Measurements from ENCODE around the gene SLC29A4.
"Not testable (repeated sequence)": the region's sequence is repeated elsewhere in the genome, so short reads cannot be mapped to it uniquely, and the experiment has no call there.

The SLC29A4 gene

DNA sequence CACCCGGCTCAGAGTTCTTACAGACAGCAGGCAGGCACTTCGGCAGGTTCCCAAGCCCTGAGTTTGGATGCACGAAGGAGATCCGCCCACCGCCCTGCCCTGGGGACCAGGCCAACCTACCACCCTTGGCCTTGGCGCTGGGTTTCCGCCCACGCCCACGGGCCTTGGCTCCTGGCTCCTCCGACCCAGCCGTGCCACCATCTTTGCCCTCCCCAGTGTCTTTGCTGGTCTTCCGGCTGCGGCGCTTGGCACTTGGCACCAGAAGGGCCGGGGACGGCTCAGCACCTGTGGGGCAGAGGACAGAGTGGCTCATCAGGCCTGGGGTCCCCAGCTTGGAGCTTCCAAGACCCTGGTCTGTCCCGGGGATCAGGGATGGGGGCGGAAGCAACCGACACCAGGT is 32.1 kb downstream of the SLC29A4 start:
- no peak overlapping the region for H3K4me3 ChIP-seq (ENCODE audit: low read length)
- DNase-seq (ENCODE audit: low read depth, low spot score), result no peak

DNA sequence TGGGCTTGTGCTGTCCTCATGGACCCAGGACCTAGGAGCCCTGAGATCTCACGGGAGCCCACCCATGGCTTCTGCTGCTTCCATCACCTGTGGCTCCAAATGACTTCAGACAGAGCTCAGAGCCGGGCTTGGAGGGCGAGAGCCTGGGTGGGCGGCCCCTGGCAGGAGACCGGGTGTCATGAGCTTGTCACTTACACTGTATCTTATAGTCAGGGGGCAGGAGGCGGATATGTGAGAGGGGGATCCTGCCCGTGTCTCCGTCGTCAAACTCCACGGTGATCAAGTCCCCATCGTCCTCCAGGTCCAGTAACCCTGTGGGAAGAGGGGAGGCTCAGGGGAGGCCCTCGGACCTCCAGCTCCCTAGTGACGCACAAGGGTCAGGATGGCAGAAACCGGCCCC is 33.0 kb downstream of the SLC29A4 start:
- no peak for DNase-seq (ENCODE audit: low read depth, low spot score)
- no peak overlapping the region for H3K4me3 ChIP-seq (ENCODE audit: low read length)

DNA sequence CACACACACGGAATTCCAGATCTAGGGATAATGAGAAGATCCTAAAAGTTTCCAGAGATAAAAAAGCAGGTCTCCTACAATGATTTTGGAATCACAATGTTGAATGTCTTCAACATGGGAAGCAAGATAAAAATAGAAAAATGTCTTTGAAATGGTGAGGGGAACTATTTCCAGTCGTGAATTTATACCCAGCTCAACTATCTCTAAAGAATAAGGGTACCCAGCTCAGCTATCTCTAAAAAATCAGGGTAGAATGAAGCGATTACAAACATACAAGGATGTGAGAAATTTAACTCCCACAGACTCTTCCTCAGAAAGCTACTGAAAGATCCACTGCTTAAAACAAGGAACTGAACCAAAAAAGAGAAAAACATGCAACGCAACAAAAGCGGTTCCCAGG is 35.9 kb downstream of the SLC29A4 start:
- H3K4me3 ChIP-seq (ENCODE audit: low read length); DNase-seq (ENCODE audit: low read depth, low spot score): not testable (repeated sequence)

DNA sequence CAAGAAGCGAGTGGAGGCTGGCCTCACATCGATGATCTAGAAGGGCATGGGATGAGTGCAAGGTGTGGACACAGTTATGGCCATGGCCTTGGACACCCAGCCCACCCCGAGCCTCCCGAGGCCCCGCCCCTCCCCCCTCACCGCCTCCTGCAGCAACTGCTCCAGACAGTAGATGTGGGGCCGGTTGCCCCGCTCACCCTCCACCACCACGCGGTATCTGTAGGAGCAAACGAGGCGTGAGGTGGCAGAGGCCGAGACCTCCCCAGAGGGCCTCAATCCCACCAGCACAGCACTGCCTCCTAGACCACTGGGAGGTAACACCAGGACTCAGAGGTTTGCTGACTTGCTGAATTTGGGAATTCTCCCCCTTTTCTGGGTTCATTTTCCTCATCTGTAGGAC is 37.6 kb downstream of the SLC29A4 start:
- no peak for DNase-seq (ENCODE audit: low read depth, low spot score)
- no peak overlapping the region for H3K4me3 ChIP-seq (ENCODE audit: low read length)

DNA sequence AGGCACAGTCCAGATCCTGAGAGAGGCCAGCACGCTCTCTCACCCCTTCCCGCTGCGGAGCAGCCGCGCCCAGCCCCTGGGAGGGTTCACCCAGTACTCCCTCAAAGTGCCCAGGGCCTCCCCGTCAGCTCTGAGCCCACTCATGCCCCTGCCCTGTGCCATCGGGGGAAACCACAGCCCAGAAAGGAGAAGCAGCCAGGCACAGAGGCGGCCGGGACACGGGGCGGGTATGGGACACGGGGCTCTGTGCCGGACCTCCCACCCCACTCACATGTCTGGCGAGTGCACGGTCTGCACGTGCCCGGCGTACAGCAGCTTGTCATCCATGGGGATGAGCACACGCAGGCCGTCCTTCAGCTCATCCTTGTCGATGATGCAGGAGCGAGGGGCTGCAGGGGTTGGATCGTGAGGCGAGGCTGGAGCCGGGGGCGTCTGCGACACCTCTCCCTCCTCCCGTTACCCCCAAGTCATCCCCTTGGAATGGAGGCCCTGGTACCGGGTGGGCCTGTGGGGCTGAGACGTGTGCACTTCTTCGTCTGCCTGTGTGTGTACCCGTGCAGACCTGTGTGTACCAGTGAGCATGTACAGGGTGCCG is 38.2 kb downstream of the SLC29A4 start:
- DNase-seq (ENCODE audit: low read depth, low spot score), result no peak
- H3K4me3 ChIP-seq (ENCODE audit: low read length), result no peak overlapping the region

DNA sequence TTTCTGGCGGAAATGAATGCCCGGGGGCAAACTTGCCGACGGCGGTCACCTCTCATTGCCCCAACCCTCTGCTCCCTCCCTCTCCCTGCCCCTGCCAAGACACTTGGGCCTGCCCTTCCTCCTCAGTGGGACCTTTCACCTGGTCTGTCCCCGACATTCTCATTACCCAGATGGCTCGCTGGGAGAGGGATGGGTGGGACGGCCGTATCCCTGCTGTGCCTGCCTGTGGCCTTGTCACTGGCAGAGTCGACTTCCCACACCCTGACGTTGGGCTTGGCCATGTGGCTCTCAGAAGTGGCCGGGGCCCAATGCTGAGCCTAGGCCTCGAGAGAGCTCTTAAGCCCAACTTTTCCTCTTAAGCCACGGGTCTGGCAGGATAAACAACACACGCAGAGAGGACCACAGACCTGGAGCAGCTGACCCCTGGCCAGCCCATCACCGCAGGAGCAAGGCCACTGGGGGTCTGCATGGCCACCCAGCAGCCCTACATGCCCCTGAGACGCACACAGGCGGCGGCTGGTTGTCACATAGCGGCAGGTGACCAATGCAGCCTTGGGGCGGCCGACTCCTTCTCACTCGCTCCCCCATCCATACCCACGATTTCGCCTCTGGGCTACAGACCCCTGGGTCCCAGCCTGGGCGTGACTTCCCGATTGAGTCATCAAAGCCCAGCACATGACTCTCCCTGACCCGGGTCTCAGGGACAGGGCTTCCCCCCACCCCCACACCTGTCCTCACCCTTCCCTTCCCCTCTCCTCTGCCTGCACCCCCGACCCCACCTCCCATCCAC is 40.1 kb downstream of the SLC29A4 start:
- H3K4me3 ChIP-seq (ENCODE audit: low read length), result no peak overlapping the region
- DNase-seq (ENCODE audit: low read depth, low spot score), result no peak

DNA sequence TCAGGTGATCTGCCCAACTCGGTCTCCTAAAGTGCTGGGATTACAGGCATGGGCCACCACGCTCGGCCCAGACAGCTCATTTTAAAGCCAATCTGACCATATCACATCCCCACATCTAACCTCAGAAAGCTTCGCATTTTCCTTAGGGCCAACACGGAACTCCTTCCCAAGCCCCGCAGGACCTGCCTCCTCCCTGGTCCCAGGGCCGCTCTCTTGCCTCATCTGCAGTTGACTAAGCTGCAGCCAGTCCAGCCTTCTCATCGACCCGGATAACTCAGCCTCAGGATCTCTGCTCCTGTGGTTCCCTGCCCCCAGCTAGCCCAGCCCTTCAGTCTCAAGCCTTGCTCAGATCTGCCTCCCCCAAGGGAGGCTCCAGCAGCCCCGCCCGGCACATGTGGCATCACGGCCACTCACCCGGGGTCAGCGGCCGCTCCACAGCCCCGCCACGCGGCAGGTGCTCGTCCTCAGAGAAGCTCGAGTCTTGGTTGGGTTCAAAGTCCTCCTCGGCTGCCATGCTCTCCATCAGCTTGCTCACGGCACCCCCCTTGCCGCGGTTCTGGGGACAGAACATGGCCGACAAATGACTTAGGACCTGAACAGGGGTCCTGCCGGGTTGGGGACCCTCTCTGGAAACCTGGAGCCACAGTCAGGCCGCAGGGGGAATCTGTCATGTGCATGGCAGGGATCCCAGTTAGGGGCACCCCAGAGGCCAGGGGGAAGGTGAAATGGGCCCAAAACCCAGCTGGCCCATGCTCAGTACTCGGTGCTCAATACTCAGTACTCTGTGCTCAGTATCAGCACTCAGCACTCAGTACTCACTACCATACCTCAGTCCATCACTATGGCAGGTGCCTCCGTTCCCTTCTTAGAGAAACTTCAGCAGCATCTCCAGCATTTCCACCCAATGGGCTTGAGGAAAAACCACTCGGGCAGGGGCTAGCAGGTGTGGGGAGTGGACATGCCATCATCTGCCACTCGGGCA is 41.3 kb downstream of the SLC29A4 start:
- not testable (repeated sequence) for H3K4me3 ChIP-seq (ENCODE audit: low read length); DNase-seq (ENCODE audit: low read depth, low spot score)

DNA sequence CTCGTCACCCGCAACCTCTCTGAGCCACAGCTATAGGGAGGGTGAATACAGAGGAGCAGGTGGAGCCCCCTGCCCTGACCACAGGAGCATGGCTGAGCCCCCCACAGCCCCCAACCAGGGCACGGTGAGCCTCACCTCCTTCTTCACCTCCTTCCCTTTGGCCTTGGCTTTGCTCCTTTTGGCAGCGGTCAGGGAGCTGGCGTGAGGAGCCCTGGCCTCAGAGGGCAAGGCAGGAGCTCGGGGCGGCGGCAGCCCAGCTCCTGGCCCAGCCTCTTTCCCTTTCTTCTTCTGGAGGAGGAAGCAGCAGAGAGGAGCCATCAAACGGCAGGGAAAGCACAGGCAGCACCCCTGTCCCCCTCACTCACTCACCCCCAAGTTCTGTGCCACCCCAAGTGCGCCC is 42.2 kb downstream of the SLC29A4 start:
- H3K4me3 ChIP-seq (ENCODE audit: low read length), result no peak overlapping the region

DNA sequence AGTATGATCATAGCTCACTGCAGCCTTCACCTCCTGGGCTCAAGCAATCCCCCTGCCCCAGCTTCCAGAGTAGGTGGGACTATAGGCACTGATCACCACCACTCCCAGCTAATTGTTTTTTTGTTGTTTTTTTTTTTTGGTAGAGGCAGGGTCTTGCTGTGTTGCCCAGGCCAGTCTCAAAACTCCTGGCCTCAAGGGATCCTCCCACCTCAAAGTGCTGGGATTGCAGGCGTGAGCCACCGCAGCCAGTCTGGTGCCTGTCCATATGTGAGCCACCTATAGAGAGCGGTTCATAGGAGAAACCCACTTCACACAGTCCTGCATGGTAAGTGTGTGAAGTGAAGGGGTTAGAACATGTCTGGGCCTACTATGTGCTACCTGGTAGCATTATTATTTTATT is 47.5 kb downstream of the SLC29A4 start:
- DNase-seq (ENCODE audit: low read depth, low spot score), result no peak

More for the DNA sequence above, 42.2 kb downstream of the SLC29A4 start:
- no peak for DNase-seq (ENCODE audit: low read depth, low spot score)

DNA sequence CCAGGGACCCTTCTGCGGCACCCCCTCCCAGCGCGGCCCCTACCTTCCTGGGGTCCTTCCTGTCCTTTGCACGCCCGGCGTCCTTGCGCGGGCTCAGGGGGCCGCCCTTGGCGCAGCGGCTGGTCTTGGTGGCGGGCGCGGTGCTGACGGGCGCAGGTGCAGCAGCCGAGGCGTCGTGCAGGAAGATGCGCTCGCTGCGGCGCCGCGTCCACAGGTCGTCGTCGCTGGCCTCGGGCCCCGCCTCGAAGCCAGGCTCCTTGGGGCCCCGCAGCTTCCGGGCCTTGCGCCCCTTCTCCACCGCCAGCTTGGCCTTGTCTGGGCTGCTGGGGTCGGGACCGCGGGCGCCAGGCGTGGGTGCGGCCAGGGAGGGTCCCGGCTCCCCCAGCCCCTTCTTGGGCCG is 49.8 kb downstream of the SLC29A4 start:
- no peak for DNase-seq (ENCODE audit: low read depth, low spot score)

More for the DNA sequence above, 47.5 kb downstream of the SLC29A4 start:
- no peak overlapping the region for H3K4me3 ChIP-seq (ENCODE audit: low read length)

DNA sequence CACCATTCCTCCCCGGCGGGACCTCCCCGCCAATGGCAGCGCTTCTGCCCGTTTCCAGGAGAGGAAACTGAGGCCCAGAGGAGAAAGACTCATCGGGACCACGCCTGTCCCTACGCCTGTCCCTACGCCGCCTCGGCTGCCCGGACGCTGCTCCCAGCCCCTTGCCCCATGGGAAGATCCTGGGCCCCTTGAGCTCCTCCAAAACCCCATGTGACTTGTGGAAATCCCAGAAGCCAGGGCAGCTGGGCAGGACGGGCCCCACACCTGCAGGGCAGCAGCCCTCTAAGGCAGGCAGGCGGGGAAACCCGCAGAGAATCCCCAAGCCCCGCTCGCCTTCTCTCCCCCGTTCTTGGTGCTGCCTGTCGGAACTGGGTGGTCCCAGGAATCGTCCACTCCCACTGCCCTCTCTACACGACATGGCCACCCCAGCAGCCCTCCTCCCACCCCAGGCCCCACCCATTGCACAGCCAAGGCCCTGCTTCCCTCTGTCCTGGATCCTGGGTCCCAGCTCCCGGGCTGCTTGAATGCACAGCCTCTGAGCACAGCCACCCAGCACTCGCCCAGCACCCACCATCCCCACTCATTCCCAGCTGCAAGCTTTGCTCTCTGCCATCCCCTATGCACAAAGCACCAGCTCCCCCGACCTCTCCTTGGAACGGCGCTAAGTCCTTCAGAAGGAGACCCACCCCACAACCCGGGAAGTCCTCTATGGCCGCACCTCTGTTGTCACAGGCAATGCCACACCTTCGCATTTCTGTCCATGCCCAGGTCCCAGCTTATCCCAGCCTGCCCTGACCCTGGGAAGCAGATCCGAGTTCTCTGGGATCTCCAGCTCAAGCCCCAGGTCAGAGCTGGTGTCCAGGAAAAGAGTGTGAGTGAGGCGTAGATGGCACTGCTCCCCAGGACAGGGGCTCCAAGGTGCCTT is 50.6 kb downstream of the SLC29A4 start:
- no peak for DNase-seq (ENCODE audit: low read depth, low spot score)
- H3K4me3 ChIP-seq (ENCODE audit: low read length), result no peak overlapping the region

More for the DNA sequence above, 49.8 kb downstream of the SLC29A4 start:
- no peak overlapping the region for H3K4me3 ChIP-seq (ENCODE audit: low read length)

DNA sequence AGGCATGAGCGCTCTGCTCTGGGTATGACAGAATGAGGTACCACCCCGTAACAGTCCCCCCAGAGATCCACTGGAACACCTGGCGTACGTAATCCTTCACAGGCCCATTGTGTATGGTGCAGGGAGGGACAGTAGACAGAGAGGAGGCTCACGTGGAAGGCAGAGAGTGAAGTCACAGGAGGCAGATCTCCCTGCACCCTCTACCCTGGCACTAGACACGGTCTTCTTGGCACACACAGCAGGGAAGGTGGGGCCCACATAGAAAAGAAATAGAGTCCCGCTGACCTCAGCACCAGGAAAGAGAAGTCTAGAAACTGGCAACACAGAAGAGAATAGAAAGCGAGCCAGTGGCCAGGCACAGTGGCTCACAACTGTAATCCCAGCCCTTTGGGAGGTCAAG is 51.9 kb downstream of the SLC29A4 start:
- DNase-seq (ENCODE audit: low read depth, low spot score), result no peak
- no peak overlapping the region for H3K4me3 ChIP-seq (ENCODE audit: low read length)

DNA sequence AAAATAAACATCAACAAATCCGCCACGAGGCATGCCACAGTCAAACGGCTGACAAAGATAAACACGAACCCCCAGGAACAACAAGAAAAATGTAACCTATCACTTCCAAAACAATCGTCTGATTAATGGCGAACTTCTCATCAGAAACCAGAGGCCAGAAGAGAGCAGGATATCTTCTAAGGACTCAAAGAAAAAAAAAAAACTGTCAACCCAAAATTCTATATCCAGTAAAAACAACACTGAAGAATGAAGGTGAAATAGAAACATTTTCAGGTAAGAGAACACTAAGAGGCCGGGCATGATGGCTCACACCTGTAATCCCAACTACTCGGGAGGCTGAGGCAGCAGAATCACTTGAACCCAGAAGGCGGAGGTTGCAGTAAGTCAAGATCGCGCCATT is 54.3 kb downstream of the SLC29A4 start:
- DNase-seq (ENCODE audit: low read depth, low spot score), result no peak

DNA sequence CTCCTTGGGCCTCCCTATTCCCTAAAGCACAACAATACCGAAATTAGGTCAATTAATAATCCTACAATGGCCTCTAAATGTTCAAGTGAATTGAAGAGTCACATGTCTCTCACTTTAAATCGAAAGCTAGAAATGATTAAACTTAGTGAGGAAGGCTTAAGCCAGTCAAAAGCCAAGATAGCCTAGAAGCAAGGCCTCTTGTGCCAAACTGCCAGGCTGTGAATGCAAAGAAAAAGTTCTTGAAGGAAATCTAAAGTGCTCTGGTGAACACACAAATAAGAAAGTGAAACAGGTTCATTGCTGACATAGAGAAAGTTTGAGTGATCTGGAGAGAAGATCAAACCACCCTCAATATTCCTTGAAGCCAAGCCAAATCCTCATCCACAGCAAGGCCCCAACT is 57.2 kb downstream of the SLC29A4 start:
- no peak for DNase-seq (ENCODE audit: low read depth, low spot score)
- no peak overlapping the region for H3K4me3 ChIP-seq (ENCODE audit: low read length)

More for the DNA sequence above, 54.3 kb downstream of the SLC29A4 start:
- H3K4me3 ChIP-seq (ENCODE audit: low read length), result no peak overlapping the region

DNA sequence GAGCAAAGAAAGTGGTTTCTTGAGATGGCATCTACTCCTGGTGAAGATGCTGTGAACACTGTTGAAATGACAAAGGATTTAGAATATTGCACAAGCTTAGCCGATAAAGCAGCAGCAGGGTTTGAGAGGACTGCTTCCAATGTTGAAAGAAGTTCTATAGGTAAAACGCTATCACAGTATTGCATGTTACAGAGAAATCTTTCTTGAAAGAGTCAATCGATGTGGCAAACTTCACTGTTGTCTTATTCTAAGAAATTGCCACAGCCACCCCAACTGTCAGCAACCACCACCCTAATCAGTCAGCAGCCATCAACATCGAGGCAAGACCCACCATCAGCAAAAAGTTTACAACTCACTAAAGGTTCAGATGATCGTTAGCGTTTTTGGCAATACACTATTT is 59.9 kb downstream of the SLC29A4 start:
- H3K4me3 ChIP-seq (ENCODE audit: low read length), result no peak overlapping the region
- no peak for DNase-seq (ENCODE audit: low read depth, low spot score)

DNA sequence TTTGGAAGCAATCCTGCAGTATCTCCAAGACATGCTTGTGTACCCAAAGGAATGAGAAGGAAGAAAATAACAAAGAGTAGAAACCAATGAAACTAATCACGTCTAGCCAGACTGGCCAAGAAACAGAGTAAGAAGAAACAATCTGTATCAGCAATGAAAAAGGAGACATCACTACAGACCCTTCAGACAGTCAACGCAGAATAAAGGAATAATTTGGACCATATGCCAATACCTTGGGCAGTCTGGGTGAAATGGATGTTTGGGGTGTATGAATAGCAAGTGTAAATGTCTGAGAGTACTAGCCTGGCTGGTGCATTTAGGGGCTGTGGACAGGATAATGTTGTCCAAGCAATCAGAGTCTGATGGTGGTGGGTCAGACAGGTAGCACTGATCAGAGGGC is 61.1 kb downstream of the SLC29A4 start:
- no peak for DNase-seq (ENCODE audit: low read depth, low spot score)
- no peak overlapping the region for H3K4me3 ChIP-seq (ENCODE audit: low read length)

DNA sequence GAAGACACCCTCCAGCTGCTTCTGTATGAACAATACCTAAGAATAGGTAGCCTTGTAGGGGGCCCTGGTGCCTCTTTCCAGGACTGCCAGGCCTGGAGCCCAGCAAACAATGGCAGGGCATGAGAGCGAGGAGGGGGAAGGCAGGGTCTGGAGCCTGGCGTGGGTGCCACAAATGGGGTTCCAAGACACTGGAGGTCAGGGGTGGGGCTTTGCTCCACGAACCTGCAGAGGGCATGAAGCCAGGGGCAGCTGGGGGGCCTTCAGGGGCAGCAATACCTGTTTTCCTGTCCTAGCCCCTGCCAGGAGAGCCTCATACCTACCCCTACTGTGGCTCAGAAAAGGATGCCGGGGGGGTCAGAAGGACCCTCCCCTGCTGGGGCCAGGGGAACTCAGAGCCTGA is 61.6 kb downstream of the SLC29A4 start:
- no peak overlapping the region for H3K4me3 ChIP-seq (ENCODE audit: low read length)
- DNase-seq (ENCODE audit: low read depth, low spot score), result no peak

DNA sequence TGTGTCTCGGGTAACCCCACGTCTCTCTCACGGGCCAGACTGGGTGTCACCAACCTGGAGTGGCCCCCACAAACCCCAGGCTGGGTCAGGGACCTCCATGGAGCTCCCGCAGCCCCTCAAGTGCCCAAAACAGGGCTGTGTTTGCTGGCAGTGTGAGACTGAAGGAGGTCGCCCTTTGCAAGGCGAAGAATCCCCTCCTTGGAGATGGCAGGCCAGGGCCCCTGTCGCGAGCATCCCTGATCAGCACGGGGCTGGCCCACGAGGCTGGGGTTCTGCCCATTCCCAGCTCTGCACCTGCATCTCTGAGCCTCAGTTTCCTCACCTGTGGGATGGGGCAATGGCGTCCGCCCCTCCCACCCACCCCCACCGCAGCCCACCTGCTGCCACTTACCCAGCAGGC is 62.4 kb downstream of the SLC29A4 start:
- H3K4me3 ChIP-seq (ENCODE audit: low read length), result no peak overlapping the region
- DNase-seq (ENCODE audit: low read depth, low spot score), result no peak

DNA sequence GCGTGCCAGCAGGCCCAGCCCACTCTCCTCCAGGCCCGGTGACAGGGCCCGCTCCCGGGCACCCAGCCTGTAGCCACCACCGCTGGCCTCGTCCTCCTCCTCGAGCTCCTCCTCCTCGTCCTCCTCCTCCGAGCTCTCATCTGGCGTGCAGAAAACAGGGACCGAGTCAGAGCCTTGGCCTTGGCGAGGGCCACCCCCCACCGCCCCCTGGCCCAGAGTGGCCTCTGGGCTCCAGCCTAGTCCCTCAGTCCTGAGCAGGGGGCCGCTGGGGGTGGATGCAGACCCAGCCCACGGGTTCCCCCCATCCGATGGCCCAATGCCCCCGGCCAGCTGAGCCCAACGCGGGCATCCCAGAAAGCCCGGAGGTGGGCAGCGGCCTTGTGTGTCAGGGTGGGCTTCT is 62.9 kb downstream of the SLC29A4 start:
- DNase-seq (ENCODE audit: low read depth, low spot score), result no peak
- H3K4me3 ChIP-seq (ENCODE audit: low read length), result no peak overlapping the region
